K562 (cell line): ENCODE measurements around the gene CHCHD6. TPM values are rescaled to one million over a fixed set of nuclear protein-coding genes. Genes with fewer than 3 reads are reported as not detected.

Source experiments
- ATAC-seq: fragments of 200-7000 bp; cut with Tn5 transposase; 3 replicates; pipeline ENCODE4 v1.9.1; 2020; ENCODE audit warnings: moderate library complexity
- BruUV-seq: library from RNA; stranded (reverse); fragments of 400-500 nt; replicated peaks from 2 replicates; lab custom pipeline; 2021; lab: Mats Ljungman, UMichigan
- CTCF ChIA-PET: fragments of 300-600 bp; formaldehyde crosslinking; extraction: SDS; loops from one replicate; lab custom pipeline; 2021; ENCODE audit warnings: low intra/inter-chr PET ratio; lab: Yijun Ruan, JAX
- POLR2A ChIA-PET: fragments of 300-600, 350-650 bp; sonication (Branson Sonifier 250); formaldehyde crosslinking; extraction: SDS; loops from one replicate; lab custom pipeline; 2021; ENCODE audit warnings: antibody characterized with exemption, inconsistent platforms; lab: Yijun Ruan, JAX
- DNase-seq, 4 experiments: peaks; one replicate each; pipeline versions ENCODE4 v3.0.0 to v3.0.0-alpha.2; 2011 to 2018; ENCODE audit warnings: low spot score in 3 of 4, mixed read lengths in 3 of 4; ENCODE audit errors: extremely low read depth in 1 of 4
- FAIRE-seq: peaks from 2 replicates; lab custom pipeline; 2011; peaks lifted over from hg19 to GRCh38; lab: Jason Lieb, UNC
- H2AFZ ChIP-seq: 2 replicates; pipeline ENCODE4 v1.6.0; 2011; ENCODE audit warnings: low read depth, low read length, control low read depth, inconsistent platforms
- H3K27ac ChIP-seq: fragments of 200-600 bp; 3 replicates; pipeline ENCODE4 v1.8.0; 2011; ENCODE audit warnings: low read depth, mild to moderate bottlenecking, control low read depth, inconsistent platforms, low read length, moderate library complexity, mixed read lengths; ENCODE audit errors: extremely low read depth
- H3K27me3 ChIP-seq, 2 experiments: fragments of 300-600 bp in 1 of 2; 2 replicates in 1 of 2; 3 replicates in 1 of 2; pipeline versions ENCODE4 v1.6.0 to v1.8.0; 2011; ENCODE audit warnings: inconsistent platforms in 2 of 2, low read length in 2 of 2, mild to moderate bottlenecking in 1 of 2, mixed read lengths in 1 of 2, moderate library complexity in 1 of 2; ENCODE audit not compliant: control insufficient read depth in 2 of 2, insufficient read depth in 2 of 2
- H3K36me3 ChIP-seq: fragments of 300-600 bp; 3 replicates; pipeline ENCODE4 v1.8.0; 2011; ENCODE audit warnings: mild to moderate bottlenecking, low read length, inconsistent platforms; ENCODE audit not compliant: control insufficient read depth, insufficient read depth
- H3K4me1 ChIP-seq, 2 experiments: fragments of 200-600 bp in 1 of 2; replicated peaks in 1 of 2; 2 replicates in 1 of 2; 3 replicates in 1 of 2; pipeline versions ENCODE4 v1.5.1 to v1.8.0; 2011; ENCODE audit warnings: inconsistent platforms in 2 of 2, low read length in 2 of 2, mild to moderate bottlenecking in 1 of 2, mixed read lengths in 1 of 2, moderate library complexity in 1 of 2; ENCODE audit not compliant: control insufficient read depth in 2 of 2, insufficient read depth in 2 of 2
- H3K4me2 ChIP-seq: 2 replicates; pipeline ENCODE4 v1.6.1; 2011; ENCODE audit warnings: low read length, control low read depth, inconsistent platforms, mixed read lengths; ENCODE audit not compliant: insufficient read depth
- H3K4me3 ChIP-seq: fragments of 200-600 bp; sonication (generic), shearing (Covaris generic); 2 replicates; pipeline ENCODE4 v1.5.1; 2016; ENCODE audit warnings: control low read depth, inconsistent platforms
- H3K79me2 ChIP-seq: fragments of 200-600 bp; 3 replicates; pipeline ENCODE4 v1.8.0; 2011; ENCODE audit warnings: low read length, inconsistent platforms; ENCODE audit not compliant: control insufficient read depth, insufficient read depth
- H3K9ac ChIP-seq, 2 experiments: 2 replicates each; pipeline versions ENCODE4 v1.6.0 to v1.6.1; 2011; ENCODE audit warnings: low read depth in 2 of 2, low read length in 2 of 2, control low read depth in 1 of 2, inconsistent platforms in 1 of 2, mild to moderate bottlenecking in 1 of 2, mixed read lengths in 1 of 2; ENCODE audit not compliant: insufficient read depth in 1 of 2
- H3K9me1 ChIP-seq: one replicate; pipeline ENCODE4 v1.6.0; 2011; ENCODE audit warnings: inconsistent platforms, mild to moderate bottlenecking, low read length, moderate library complexity; ENCODE audit not compliant: control insufficient read depth, insufficient read depth
- H3K9me3 ChIP-seq: replicated peaks from 2 replicates; pipeline ENCODE4 v1.5.1; 2011; ENCODE audit warnings: low read depth, low read length, inconsistent platforms; ENCODE audit not compliant: control insufficient read depth, insufficient read depth
- H4K20me1 ChIP-seq: replicated peaks from 2 replicates; pipeline ENCODE4 v1.6.1; 2011; ENCODE audit warnings: low read length, inconsistent platforms, mixed read lengths; ENCODE audit not compliant: control insufficient read depth, insufficient read depth
- ETV1 ChIP-seq: fragments of 450-650 bp; conservative IDR thresholded peaks from 2 replicates; pipeline ENCODE4 v1.6.1; 2016; ENCODE audit warnings: missing genetic modification characterization, control low read depth, low read depth, missing compliant biosample characterization
- FIP1L1 ChIP-seq: fragments of 200-400 bp; formaldehyde crosslinking; IDR thresholded peaks from 2 replicates; pipeline ENCODE4 v1.6.1; 2018; ENCODE audit warnings: mild to moderate bottlenecking, low read depth, low read length; ENCODE audit not compliant: poor library complexity, severe bottlenecking
- GABPB1 ChIP-seq: sonication (generic); formaldehyde crosslinking; IDR thresholded peaks from 2 replicates; pipeline ENCODE4 v1.8.0; 2022; ENCODE audit warnings: mild to moderate bottlenecking, missing genetic modification reagents
- NFYB ChIP-seq: IDR thresholded peaks from 2 replicates; pipeline ENCODE4 v1.6.1; 2011; ENCODE audit warnings: mild to moderate bottlenecking, moderate library complexity; ENCODE audit not compliant: insufficient read length; ENCODE audit errors: extremely low read depth
- PHF20 ChIP-seq: fragments of 450-650 bp; IDR thresholded peaks from 2 replicates; pipeline ENCODE4 v1.6.1; 2018; ENCODE audit not compliant: partially characterized antibody
- POLR2G ChIP-seq: fragments of 200-400 bp; formaldehyde crosslinking; IDR thresholded peaks from 2 replicates; pipeline ENCODE4 v1.6.1; 2017; ENCODE audit warnings: low read depth, mild to moderate bottlenecking, antibody characterized with exemption, low read length, moderate library complexity
- RNF2 ChIP-seq: sonication (generic); IDR thresholded peaks from 2 replicates; pipeline ENCODE4 v1.6.1; 2016
- SMAD3 ChIP-seq: fragments of 450-650 bp; formaldehyde crosslinking; conservative IDR thresholded peaks from 2 replicates; pipeline ENCODE4 v1.4.0; 2020; ENCODE audit warnings: mild to moderate bottlenecking
- SMARCB1 ChIP-seq: IDR thresholded peaks from 2 replicates; pipeline ENCODE4 v1.6.1; 2011; ENCODE audit warnings: improper control_type of control experiment, low read depth; ENCODE audit not compliant: insufficient read length
- TRIM24 ChIP-seq, 2 experiments: fragments of 450-650 bp; IDR thresholded peaks; 2 replicates each; pipeline ENCODE4 v1.6.1; 2016
- XRCC3 ChIP-seq: fragments of 450-650 bp; IDR thresholded peaks from 2 replicates; pipeline ENCODE4 v1.6.1; 2017; ENCODE audit warnings: mild to moderate bottlenecking, moderate library complexity
- ZNF140 ChIP-seq: fragments of 250-450 bp; sonication (Bioruptor Pico); IDR thresholded peaks from 2 replicates; pipeline ENCODE4 v1.8.0; 2021; ENCODE audit warnings: moderate library complexity, mild to moderate bottlenecking, inconsistent platforms
- ZNF232 ChIP-seq: sonication (generic); formaldehyde crosslinking; IDR thresholded peaks from 2 replicates; pipeline ENCODE4 v1.8.0; 2022; ENCODE audit warnings: mild to moderate bottlenecking, missing genetic modification reagents
- ZNF699 ChIP-seq: fragments of 250-450 bp; sonication (Bioruptor Pico); IDR thresholded peaks from 2 replicates; pipeline ENCODE4 v1.8.0; 2021; ENCODE audit warnings: mild to moderate bottlenecking, moderate library complexity; ENCODE audit not compliant: insufficient replicate concordance
- ZNF778 ChIP-seq: fragments of 450-650 bp; formaldehyde crosslinking; IDR thresholded peaks from 2 replicates; pipeline ENCODE4 v1.4.0; 2020; ENCODE audit warnings: mild to moderate bottlenecking, moderate library complexity
- WGBS: fragments of 100-300 bp; shearing (Covaris generic); methylation state at CpG from one replicate; pipeline ENCODE4 v1.1.6; 2016; ENCODE audit warnings: low coverage, mixed read lengths; ENCODE audit not compliant: insufficient coverage; ENCODE audit errors: missing lambda C conversion rate; 5-methylcytosine and 5-hydroxymethylcytosine counted together
- in situ Hi-C: fragments of 300-500 bp; cut with MboI; formaldehyde crosslinking; loops from 4 replicates; pipeline ENCODE4 v1.15.0; 2018; ENCODE audit warnings: inconsistent platforms, mixed read lengths
- intact Hi-C: fragments of 100-400 bp; cut with micrococcal nuclease; formaldehyde crosslinking; loops from 2 replicates; pipeline ENCODE4 v1.14.2; 2022
- polyA plus RNA-seq, 8 experiments: library from polyadenylated mRNA; depleted of rRNA in 4 of 8; stranded (reverse) in 5 of 8; unstranded in 3 of 8; fragments of >200 nt; fragmentation: Nextera tagmentation in 2 of 8; fragmentation: Illumina TruSeq in 1 of 8; extraction: Ambion mirVana in 2 of 8; extraction: Trizol in 1 of 8; gene quantifications; 2 replicates each; pipeline versions ENCODE4 v1.2.1 to v1.2.3, GENCODE V29; 2011 to 2014; ENCODE audit warnings: inconsistent platforms in 1 of 8, missing spikeins in 1 of 8
- total RNA-seq, 7 experiments: library from RNA; depleted of rRNA in 6 of 7; stranded (reverse); fragments of >200 nt in 6 of 7; fragmentation: Illumina TruSeq in 2 of 7; extraction: Trizol in 2 of 7; gene quantifications; 2 replicates each; pipeline versions ENCODE4 v1.2.1 to v1.2.3, GENCODE V29; 2011 to 2021; ENCODE audit warnings: low replicate concordance in 1 of 7
- TF ChIP-seq, protein P1 (sequence below): fragments of 450-650 bp; conservative IDR thresholded peaks from 2 replicates; pipeline ENCODE4 v1.6.1; 2016; ENCODE audit warnings: missing genetic modification characterization, low read depth, mild to moderate bottlenecking, control low read depth, missing compliant biosample characterization
- TF ChIP-seq, protein P2 (sequence below): IDR thresholded peaks from 2 replicates; pipeline ENCODE4 v1.6.1; 2011; ENCODE audit not compliant: insufficient read length; ENCODE audit errors: extremely low read depth
- TF ChIP-seq, protein P3 (sequence below): fragments of 450-650 bp; IDR thresholded peaks from 2 replicates; pipeline ENCODE4 v1.6.1; 2016; ENCODE audit warnings: missing biosample characterization, missing genetic modification characterization
- TF ChIP-seq, protein P4 (sequence below): fragments of 250-450 bp; sonication (Bioruptor Pico); IDR thresholded peaks from 2 replicates; pipeline ENCODE4 v1.9.0; 2021; ENCODE audit warnings: mild to moderate bottlenecking
- TF ChIP-seq, protein P5 (sequence below), 3 experiments: fragments of 200-800 bp in 1 of 3; sonication (Bioruptor generic) in 1 of 3; sonication (generic) in 1 of 3; formaldehyde crosslinking in 1 of 3; IDR thresholded peaks; 2 replicates each; pipeline versions ENCODE4 v1.6.1 to v1.8.0; 2016 to 2022; ENCODE audit warnings: mild to moderate bottlenecking in 2 of 3, missing compliant biosample characterization in 2 of 3, missing genetic modification characterization in 2 of 3, missing genetic modification reagents in 1 of 3

Gene CHCHD6
- total and polyA plus RNA-seq, 9 of the 15 experiments (the other 6 are each of a cell fraction or from before 2014, with no cell fraction given) = 4.6 to 18.6 (median 10.9) TPM

DNA sequence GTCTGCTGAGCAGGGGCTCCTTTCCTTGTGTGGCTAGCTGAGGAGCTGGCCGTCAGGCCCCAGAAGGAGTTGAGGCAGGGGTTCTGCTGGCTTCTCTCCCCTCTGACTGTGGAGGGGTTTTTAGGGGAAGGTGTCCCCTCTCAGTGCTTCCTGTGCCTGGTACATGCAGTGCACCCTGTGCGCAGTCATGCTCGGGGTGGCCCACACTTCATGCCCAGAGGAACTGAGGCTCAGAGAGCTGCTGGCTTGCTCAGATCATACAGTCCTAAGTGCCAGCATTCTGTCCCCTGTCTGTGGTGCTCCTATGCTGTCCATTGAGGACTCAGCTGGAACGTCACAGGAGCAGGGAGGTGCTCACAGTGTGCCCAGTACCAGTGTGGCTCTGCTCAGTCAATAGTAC lies 211.0 kb downstream of the CHCHD6 start:
- Histone ChIP-seq H3K4me2 (no peak overlapping the region), H3K79me2 (peaks cover 5% of the 10 kb centered on the region; the same call in 2 of the 3 replicates), H3K4me1 (peaks cover 35 to 36% of the 10 kb centered on the region in 2 experiments), H3K9ac (peak overlapping the region in 1 of 2 experiments; percentile 45; a peak in 1 of 4 replicates), H3K4me3 (no peak overlapping the region), H3K9me1 (no peaks in the 10 kb centered on the region), H3K36me3 (no peaks in the 10 kb centered on the region), H3K27ac (no peak overlapping the region; the same call in 2 of the 3 replicates), H3K27me3 (no peaks in the 10 kb centered on the region)
- FAIRE-seq (no peak), DNase-seq (no peak)
- BruUV-seq = no TSS peak
- intact Hi-C loops = no loop called here
- CTCF ChIA-PET = no interaction called here
- TF ChIP-seq SMARCB1 (no peak), FIP1L1 (no peak), TRIM24 (IDR thresholded peaks at IDR 0.05) (no peak), GABPB1 (CRISPR knock-in tag) (no peak), POLR2G (no peak), SMAD3 (CRISPR knock-in tag) (no peak), ZNF140 (CRISPR knock-in tag) (no peak), ETV1 (tag) (no peak), ZNF232 (CRISPR knock-in tag) (no peak), RNF2 (no peak), NFYB (no peak), PHF20 (no peak), ZNF778 (CRISPR knock-in tag) (no peak), XRCC3 (no peak), ZNF699 (CRISPR knock-in tag) (no peak)
- TF ChIP-seq, protein P1, sequence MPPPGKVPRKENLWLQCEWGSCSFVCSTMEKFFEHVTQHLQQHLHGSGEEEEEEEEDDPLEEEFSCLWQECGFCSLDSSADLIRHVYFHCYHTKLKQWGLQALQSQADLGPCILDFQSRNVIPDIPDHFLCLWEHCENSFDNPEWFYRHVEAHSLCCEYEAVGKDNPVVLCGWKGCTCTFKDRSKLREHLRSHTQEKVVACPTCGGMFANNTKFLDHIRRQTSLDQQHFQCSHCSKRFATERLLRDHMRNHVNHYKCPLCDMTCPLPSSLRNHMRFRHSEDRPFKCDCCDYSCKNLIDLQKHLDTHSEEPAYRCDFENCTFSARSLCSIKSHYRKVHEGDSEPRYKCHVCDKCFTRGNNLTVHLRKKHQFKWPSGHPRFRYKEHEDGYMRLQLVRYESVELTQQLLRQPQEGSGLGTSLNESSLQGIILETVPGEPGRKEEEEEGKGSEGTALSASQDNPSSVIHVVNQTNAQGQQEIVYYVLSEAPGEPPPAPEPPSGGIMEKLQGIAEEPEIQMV = no peak
- TF ChIP-seq, protein P2, sequence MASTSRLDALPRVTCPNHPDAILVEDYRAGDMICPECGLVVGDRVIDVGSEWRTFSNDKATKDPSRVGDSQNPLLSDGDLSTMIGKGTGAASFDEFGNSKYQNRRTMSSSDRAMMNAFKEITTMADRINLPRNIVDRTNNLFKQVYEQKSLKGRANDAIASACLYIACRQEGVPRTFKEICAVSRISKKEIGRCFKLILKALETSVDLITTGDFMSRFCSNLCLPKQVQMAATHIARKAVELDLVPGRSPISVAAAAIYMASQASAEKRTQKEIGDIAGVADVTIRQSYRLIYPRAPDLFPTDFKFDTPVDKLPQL = no peak
- TF ChIP-seq, protein P3, sequence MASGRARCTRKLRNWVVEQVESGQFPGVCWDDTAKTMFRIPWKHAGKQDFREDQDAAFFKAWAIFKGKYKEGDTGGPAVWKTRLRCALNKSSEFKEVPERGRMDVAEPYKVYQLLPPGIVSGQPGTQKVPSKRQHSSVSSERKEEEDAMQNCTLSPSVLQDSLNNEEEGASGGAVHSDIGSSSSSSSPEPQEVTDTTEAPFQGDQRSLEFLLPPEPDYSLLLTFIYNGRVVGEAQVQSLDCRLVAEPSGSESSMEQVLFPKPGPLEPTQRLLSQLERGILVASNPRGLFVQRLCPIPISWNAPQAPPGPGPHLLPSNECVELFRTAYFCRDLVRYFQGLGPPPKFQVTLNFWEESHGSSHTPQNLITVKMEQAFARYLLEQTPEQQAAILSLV (tag) = no peak
- TF ChIP-seq, protein P4, sequence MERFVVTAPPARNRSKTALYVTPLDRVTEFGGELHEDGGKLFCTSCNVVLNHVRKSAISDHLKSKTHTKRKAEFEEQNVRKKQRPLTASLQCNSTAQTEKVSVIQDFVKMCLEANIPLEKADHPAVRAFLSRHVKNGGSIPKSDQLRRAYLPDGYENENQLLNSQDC (CRISPR knock-in tag) = no peak
- TF ChIP-seq, protein P5, sequence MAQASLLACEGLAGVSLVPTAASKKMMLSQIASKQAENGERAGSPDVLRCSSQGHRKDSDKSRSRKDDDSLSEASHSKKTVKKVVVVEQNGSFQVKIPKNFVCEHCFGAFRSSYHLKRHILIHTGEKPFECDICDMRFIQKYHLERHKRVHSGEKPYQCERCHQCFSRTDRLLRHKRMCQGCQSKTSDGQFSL (CRISPR knock-in tag; IDR thresholded peaks at IDR 0.05) = no peak
- TF ChIP-seq, protein P5 (tag; IDR thresholded peaks at IDR 0.05) = no peak
- TF ChIP-seq, all 486 proteins: peak for 0
- no peak for ATAC-seq
- H2AFZ ChIP-seq = no peak overlapping the region
- WGBS = 67% methylated on average over 3 of the region's 4 CpGs
- POLR2A ChIA-PET = interaction anchor here (0.8 to 1.5 kb wide), 3 partner anchors 16 to 24 kb away, joined by 3 read pairs; no protein-coding TSS in a partner anchor
- H4K20me1 ChIP-seq = no peaks in the 10 kb centered on the region
- in situ Hi-C loops = no loop called here
- H3K9me3 ChIP-seq = no peaks in the 10 kb centered on the region
